IMR-90 (cell line): ENCODE results near the gene MAP3K9. TPM values are rescaled to one million over a fixed set of nuclear protein-coding genes. Genes with fewer than 3 reads are reported as not detected.

Experiments
- ATAC-seq: fragments of 200-7000 bp; cut with Tn5 transposase; 2 replicates; pipeline ENCODE4 v1.9.1; 2020; ENCODE audit warnings: low read depth, mild to moderate bottlenecking, moderate library complexity
- BruUV-seq: library from RNA; stranded (reverse); fragments of 400-500 nt; replicated peaks from 2 replicates; lab custom pipeline; 2021; lab: Mats Ljungman, UMichigan
- CTCF ChIA-PET: fragments of 300-600 bp; formaldehyde crosslinking; extraction: SDS; loops from one replicate; lab custom pipeline; 2021; ENCODE audit warnings: antibody characterized with exemption; lab: Yijun Ruan, JAX
- POLR2A ChIA-PET: fragments of 300-600 bp; sonication (Branson Sonifier 250); formaldehyde crosslinking; loops from one replicate; lab custom pipeline; 2022; ENCODE audit warnings: antibody characterized with exemption; ENCODE audit not compliant: unreplicated experiment; lab: Charles Lee
- DNase-seq: peaks from one replicate; pipeline ENCODE4 v3.0.0; 2013
- H2AFZ ChIP-seq: replicated peaks from 2 replicates; pipeline ENCODE3; 2013; ENCODE audit warnings: low read length, mild to moderate bottlenecking; ENCODE audit not compliant: poor library complexity
- H2AK5ac ChIP-seq: 2 replicates; pipeline ENCODE4 v1.6.1; 2013; ENCODE audit warnings: low read depth, low read length, inconsistent platforms
- H2AK9ac ChIP-seq: replicated peaks from 2 replicates; pipeline ENCODE3; 2013; ENCODE audit warnings: mild to moderate bottlenecking, low read depth, low read length, moderate library complexity; ENCODE audit not compliant: poor library complexity
- H2BK120ac ChIP-seq: 2 replicates; pipeline ENCODE4 v1.6.1; 2013; ENCODE audit warnings: low read depth, low read length, inconsistent platforms
- H2BK15ac ChIP-seq: 3 replicates; pipeline ENCODE4 v1.6.1; 2013; ENCODE audit warnings: low read depth, low read length, inconsistent platforms
- H2BK20ac ChIP-seq: 2 replicates; pipeline ENCODE4 v1.6.1; 2013; ENCODE audit warnings: low read depth, mild to moderate bottlenecking, inconsistent platforms, low read length, moderate library complexity
- H2BK5ac ChIP-seq: 2 replicates; pipeline ENCODE4 v1.6.1; 2013; ENCODE audit warnings: mild to moderate bottlenecking, low read depth, low read length, inconsistent platforms; ENCODE audit not compliant: poor library complexity, severe bottlenecking
- H3K14ac ChIP-seq: replicated peaks from 2 replicates; pipeline ENCODE4 v1.6.1; 2013; ENCODE audit warnings: low read depth, low read length, inconsistent platforms
- H3K18ac ChIP-seq: 2 replicates; pipeline ENCODE4 v1.6.1; 2013; ENCODE audit warnings: low read depth, low read length, control low read depth
- H3K23ac ChIP-seq: 2 replicates; pipeline ENCODE4 v1.6.1; 2013; ENCODE audit warnings: low read depth, low read length, inconsistent platforms
- H3K27ac ChIP-seq: 2 replicates; pipeline ENCODE4 v1.5.1; 2013; ENCODE audit warnings: mild to moderate bottlenecking, control low read depth, low read length; ENCODE audit not compliant: insufficient read depth
- H3K27me3 ChIP-seq: 2 replicates; pipeline ENCODE4 v1.6.1; 2013; ENCODE audit warnings: low read length; ENCODE audit not compliant: control insufficient read depth, insufficient read depth
- H3K36me3 ChIP-seq: 2 replicates; pipeline ENCODE4 v1.6.1; 2013; ENCODE audit warnings: low read length, mixed read lengths; ENCODE audit not compliant: control insufficient read depth, insufficient read depth
- H3K4ac ChIP-seq: 2 replicates; pipeline ENCODE4 v1.6.1; 2013; ENCODE audit warnings: low read depth, low read length, inconsistent platforms
- H3K4me1 ChIP-seq: 2 replicates; pipeline ENCODE4 v1.6.1; 2013; ENCODE audit warnings: low read length, mixed read lengths; ENCODE audit not compliant: control insufficient read depth, insufficient read depth
- H3K4me2 ChIP-seq: 2 replicates; pipeline ENCODE4 v1.6.1; 2013; ENCODE audit warnings: low read depth, mild to moderate bottlenecking, control low read depth, low read length, moderate library complexity
- H3K4me3 ChIP-seq: 2 replicates; pipeline ENCODE4 v1.5.1; 2013; ENCODE audit warnings: low read depth, mild to moderate bottlenecking, control low read depth, low read length, moderate library complexity; ENCODE audit not compliant: insufficient read depth
- H3K56ac ChIP-seq: 2 replicates; pipeline ENCODE4 v1.6.1; 2013; ENCODE audit warnings: low read length, inconsistent platforms; ENCODE audit not compliant: insufficient read depth; ENCODE audit errors: extremely low read depth
- H3K79me1 ChIP-seq, 2 experiments: 2 replicates each; pipeline ENCODE4 v1.6.1; 2013; ENCODE audit warnings: low read length in 2 of 2, inconsistent platforms in 1 of 2, low read depth in 1 of 2
- H3K9ac ChIP-seq: 2 replicates; pipeline ENCODE4 v1.6.1; 2013; ENCODE audit warnings: low read depth, low read length, control low read depth
- H3K9me1 ChIP-seq: 2 replicates; pipeline ENCODE4 v1.6.1; 2013; ENCODE audit warnings: low read length, inconsistent platforms; ENCODE audit not compliant: insufficient read depth
- H3K9me3 ChIP-seq: 2 replicates; pipeline ENCODE4 v1.6.1; 2013; ENCODE audit warnings: low read length; ENCODE audit not compliant: control insufficient read depth, insufficient read depth
- H4K20me1 ChIP-seq: 2 replicates; pipeline ENCODE4 v1.6.1; 2013; ENCODE audit warnings: low read length, inconsistent platforms; ENCODE audit not compliant: insufficient read depth
- H4K5ac ChIP-seq: 2 replicates; pipeline ENCODE4 v1.6.1; 2013; ENCODE audit warnings: mild to moderate bottlenecking, low read depth, low read length, control low read depth
- H4K8ac ChIP-seq, 2 experiments: 2 replicates each; pipeline ENCODE4 v1.6.1; 2013; ENCODE audit warnings: low read depth in 2 of 2, low read length in 2 of 2, control low read depth in 1 of 2, inconsistent platforms in 1 of 2
- H4K91ac ChIP-seq: 2 replicates; pipeline ENCODE4 v1.6.1; 2013; ENCODE audit warnings: low read depth, low read length, inconsistent platforms; ENCODE audit not compliant: insufficient read depth
- BHLHE40 ChIP-seq: fragments of 150-350 bp; IDR thresholded peaks from 2 replicates; pipeline ENCODE4 v1.6.1; 2016; ENCODE audit warnings: mild to moderate bottlenecking, low read depth, low read length
- CEBPB ChIP-seq: IDR thresholded peaks from 2 replicates; pipeline ENCODE4 v1.6.1; 2012; ENCODE audit warnings: low read depth, low read length, improper control_type of control experiment
- CHD1 ChIP-seq: IDR thresholded peaks from 2 replicates; pipeline ENCODE4 v1.6.1; 2012; ENCODE audit warnings: low read depth, low read length, improper control_type of control experiment
- CTCF ChIP-seq: conservative IDR thresholded peaks from 2 replicates; pipeline ENCODE4 v1.5.1; 2012; ENCODE audit warnings: mild to moderate bottlenecking, low read depth, low read length, improper control_type of control experiment
- ELK1 ChIP-seq: fragments of 150-350 bp; IDR thresholded peaks from 2 replicates; pipeline ENCODE4 v1.6.1; 2016; ENCODE audit warnings: low read depth, mild to moderate bottlenecking, low read length, moderate library complexity, borderline replicate concordance
- FOS ChIP-seq: fragments of 150-350 bp; IDR thresholded peaks from 2 replicates; pipeline ENCODE4 v1.6.1; 2016; ENCODE audit warnings: low read depth, low read length
- MAFK ChIP-seq: IDR thresholded peaks from 2 replicates; pipeline ENCODE4 v1.6.1; 2012; ENCODE audit warnings: low read depth, low read length, improper control_type of control experiment
- RAD21 ChIP-seq: IDR thresholded peaks from 2 replicates; pipeline ENCODE4 v1.6.1; 2012; ENCODE audit warnings: low read length, improper control_type of control experiment
- RCOR1 ChIP-seq: IDR thresholded peaks from 2 replicates; pipeline ENCODE4 v1.6.1; 2012; ENCODE audit warnings: mild to moderate bottlenecking, low read length, improper control_type of control experiment; ENCODE audit not compliant: insufficient replicate concordance
- USF2 ChIP-seq: fragments of 150-350 bp; IDR thresholded peaks from 2 replicates; pipeline ENCODE4 v1.6.1; 2017; ENCODE audit warnings: mild to moderate bottlenecking, antibody characterized with exemption, low read length, low read depth
- WGBS, 2 experiments: methylation state at CpG; one replicate each; pipeline versions ENCODE4 v1.1.5 to v1.1.7; 2013; ENCODE audit warnings: missing lambda C conversion rate in 2 of 2; ENCODE audit not compliant: insufficient read length in 1 of 2; ENCODE audit errors: extremely low coverage in 2 of 2; 5-methylcytosine and 5-hydroxymethylcytosine counted together
- dilution Hi-C: fragments of 300-500 bp; cut with HindIII; formaldehyde crosslinking; loops from one replicate; pipeline ENCODE4 v1.14.3; 2018; ENCODE audit warnings: low sequenced_read_pairs; ENCODE audit not compliant: unreplicated experiment
- in situ Hi-C: fragments of 300-500 bp; cut with MboI; formaldehyde crosslinking; loops from 3 replicates; pipeline ENCODE4 v1.14.3; 2019; ENCODE audit warnings: low sequenced_read_pairs, inconsistent platforms, mixed read lengths
- intact Hi-C: fragments of 100-400 bp; cut with micrococcal nuclease; formaldehyde crosslinking; loops from 2 replicates; pipeline ENCODE4 v1.10.0; 2022
- polyA plus RNA-seq, 3 experiments: library from polyadenylated mRNA; depleted of rRNA; stranded (reverse); fragments of >200 nt; gene quantifications; 2 replicates each; pipeline ENCODE4 v1.2.3, GENCODE V29; 2012; ENCODE audit warnings: low replicate concordance in 1 of 3
- total RNA-seq: library from RNA; depleted of rRNA; stranded (reverse); fragments of >200 nt; gene quantifications from 2 replicates; pipeline ENCODE4 v1.2.3, GENCODE V29; 2012

The MAP3K9 gene
- total and polyA plus RNA-seq, 2 of the 4 experiments (the other 2 are of a cell fraction) = 0.17 to 0.18 TPM

- Histone ChIP-seq H3K4ac (no peak overlapping the region), H4K91ac (no peak overlapping the region), H4K8ac (no peak overlapping the region), H3K23ac (no peak overlapping the region), H4K5ac (no peak overlapping the region), H2BK15ac (no peak overlapping the region), H3K18ac (no peak overlapping the region), H3K9me1 (no peaks in the 10 kb centered on the region), H3K4me3 (no peak overlapping the region), H4K20me1 (no peaks in the 10 kb centered on the region), H2BK20ac (no peak overlapping the region), H3K9me3 (no peaks in the 10 kb centered on the region), H3K27me3 (peaks cover 1% of the 10 kb centered on the region; the same call in 1 of the 2 replicates), H2AK9ac (no peak overlapping the region), H3K14ac (no peak overlapping the region), H3K4me1 (no peaks in the 10 kb centered on the region), H3K27ac (no peak overlapping the region), H2AK5ac (no peak overlapping the region), H3K4me2 (no peak overlapping the region), H3K36me3 (no peaks in the 10 kb centered on the region), H3K9ac (no peak overlapping the region), H3K56ac (no peak overlapping the region), H2BK5ac (no peak overlapping the region), H2AFZ (no peak overlapping the region), H2BK120ac (no peak overlapping the region), H3K79me1 (no peaks in the 10 kb centered on the region)
- ATAC-seq (no peak), DNase-seq (no peak)
- WGBS, 2 experiments = 75% methylated on average over 2 of the region's 6 CpGs; no CpG with 5 or more reads in 1 of the 2 experiments
- dilution Hi-C loops = no loop called here
- ChIA-PET CTCF (interaction anchor here (0.9 to 3.1 kb wide), 5 partner anchors 79 to 145 kb away, joined by 3 to 13 read pairs (median 4); partner anchors contain the start of gene PCNX1), POLR2A (no interaction called here)
- BruUV-seq = no TSS peak
- no peak for TF ChIP-seq CHD1
- TF ChIP-seq BHLHE40 = no peak
- TF ChIP-seq RAD21 = no peak
- no peak for TF ChIP-seq RCOR1
- no peak for TF ChIP-seq FOS
- no peak for TF ChIP-seq CEBPB
- no peak for TF ChIP-seq ELK1
- no peak for TF ChIP-seq MAFK
- no peak for TF ChIP-seq CTCF
- TF ChIP-seq USF2 = no peak
- in situ Hi-C loops = no loop called here
- intact Hi-C loops = no loop called here
Observed at GRCh38 chr14:70827752-70828151, 18.4 kb upstream of the MAP3K9 start.
